ENCODE results near the gene FAM168A.

DNA sequence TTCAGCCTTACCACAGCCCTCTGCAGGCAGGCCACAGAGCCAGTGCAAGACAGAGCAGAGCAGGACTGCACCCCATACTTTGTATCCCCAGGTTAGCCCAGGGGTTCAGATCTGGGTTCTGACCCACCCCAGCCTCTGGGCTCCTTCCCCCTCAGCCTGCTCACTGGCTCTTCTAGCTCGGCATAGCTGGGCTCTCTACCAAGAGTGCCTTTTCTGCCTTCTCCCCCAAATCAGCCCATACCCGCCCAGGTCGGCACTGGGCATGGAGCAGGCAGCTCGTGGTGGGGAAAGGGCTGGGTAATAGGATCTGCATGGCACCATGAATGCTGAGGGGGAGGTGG is 213.4 kb downstream of the FAM168A start:
- TF ChIP-seq POLR2A (IDR thresholded peaks at IDR 0.05): no peak
- TF ChIP-seq, protein P1, sequence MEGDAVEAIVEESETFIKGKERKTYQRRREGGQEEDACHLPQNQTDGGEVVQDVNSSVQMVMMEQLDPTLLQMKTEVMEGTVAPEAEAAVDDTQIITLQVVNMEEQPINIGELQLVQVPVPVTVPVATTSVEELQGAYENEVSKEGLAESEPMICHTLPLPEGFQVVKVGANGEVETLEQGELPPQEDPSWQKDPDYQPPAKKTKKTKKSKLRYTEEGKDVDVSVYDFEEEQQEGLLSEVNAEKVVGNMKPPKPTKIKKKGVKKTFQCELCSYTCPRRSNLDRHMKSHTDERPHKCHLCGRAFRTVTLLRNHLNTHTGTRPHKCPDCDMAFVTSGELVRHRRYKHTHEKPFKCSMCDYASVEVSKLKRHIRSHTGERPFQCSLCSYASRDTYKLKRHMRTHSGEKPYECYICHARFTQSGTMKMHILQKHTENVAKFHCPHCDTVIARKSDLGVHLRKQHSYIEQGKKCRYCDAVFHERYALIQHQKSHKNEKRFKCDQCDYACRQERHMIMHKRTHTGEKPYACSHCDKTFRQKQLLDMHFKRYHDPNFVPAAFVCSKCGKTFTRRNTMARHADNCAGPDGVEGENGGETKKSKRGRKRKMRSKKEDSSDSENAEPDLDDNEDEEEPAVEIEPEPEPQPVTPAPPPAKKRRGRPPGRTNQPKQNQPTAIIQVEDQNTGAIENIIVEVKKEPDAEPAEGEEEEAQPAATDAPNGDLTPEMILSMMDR (IDR thresholded peaks at IDR 0.05): no peak

All from lower leg skin (tissue), 3 donors.